ENCODE results near the gene LNP1. TPM values are rescaled to one million over a fixed set of nuclear protein-coding genes. Genes with fewer than 3 reads are reported as not detected.

LNP1 gene
- total and polyA plus RNA-seq, 9 of the 15 experiments (the other 6 are each of a cell fraction or from before 2014, with no cell fraction given), result 1.9 to 5.2 (median 4.5) TPM

- Histone ChIP-seq H3K4me3 (no peak overlapping the region), H2AFZ (ENCODE audit: low read depth, low read length) (no peak overlapping the region), H3K36me3 (ENCODE audit: control insufficient read depth, insufficient read depth, low read length) (no peaks in the 10 kb centered on the region), H3K27ac (ENCODE audit: extremely low read depth, low read depth, low read length) (no peak overlapping the region), H3K9me3 (replicated peaks; ENCODE audit: control insufficient read depth, insufficient read depth, low read depth, low read length) (no peaks in the 10 kb centered on the region), H3K9ac (ENCODE audit: insufficient read depth in 1 of 2, low read depth in 2 of 2, low read length in 2 of 2) (no peak overlapping the region), H3K79me2 (ENCODE audit: control insufficient read depth, insufficient read depth, low read length) (no peaks in the 10 kb centered on the region), H3K4me1 (replicated peaks in 1 of 2; ENCODE audit: control insufficient read depth in 2 of 2, insufficient read depth in 2 of 2, low read length in 2 of 2) (no peaks in the 10 kb centered on the region), H3K27me3 (ENCODE audit: control insufficient read depth in 2 of 2, insufficient read depth in 2 of 2, low read length in 2 of 2) (no peaks in the 10 kb centered on the region), H4K20me1 (replicated peaks; ENCODE audit: control insufficient read depth, insufficient read depth, low read length) (no peaks in the 10 kb centered on the region), H3K4me2 (ENCODE audit: insufficient read depth, low read length) (no peak overlapping the region), H3K9me1 (ENCODE audit: control insufficient read depth, insufficient read depth, low read length) (no peaks in the 10 kb centered on the region)
- BruUV-seq (replicated peaks), result no TSS peak
- intact Hi-C loops (cut with micrococcal nuclease) (loop anchor here (5.0 kb wide), 1 partner anchor 52 kb away; the partner anchor contains the start of genes LNP1 and TOMM70), in situ Hi-C loops (cut with MboI) (no loop called here)
- WGBS (ENCODE audit: insufficient coverage, low coverage, missing lambda C conversion rate), result 50% methylated on average over 4 of the region's 4 CpGs
- FAIRE-seq (no peak), DNase-seq (ENCODE audit: extremely low read depth in 1 of 4, low spot score in 3 of 4) (peak in 3 of 4 experiments; percentile 15 to 30 (median 17)), ATAC-seq (no peak)
- ChIA-PET POLR2A (no interaction called here), CTCF (ENCODE audit: low intra/inter-chr PET ratio) (no interaction called here)
- TF ChIP-seq RBM17 (IDR thresholded peaks at IDR 0.05; ENCODE audit: borderline replicate concordance, low read depth, low read length) (no peak), TAF7 (tag; IDR thresholded peaks at IDR 0.05) (no peak), CSDE1 (IDR thresholded peaks at IDR 0.05) (no peak), IRF9 (tag; IDR thresholded peaks at IDR 0.05) (no peak), FUS (optimal IDR thresholded peaks at IDR 0.05; ENCODE audit: low read depth, low read length) (no peak), ZNF134 (CRISPR knock-in tag; conservative IDR thresholded peaks at IDR 0.05) (peak; percentile 89), BHLHE40 (IDR thresholded peaks at IDR 0.05; ENCODE audit: low read length) (peak; percentile 43; the same call in 1 of the 2 replicates), ZNF644 (tag; IDR thresholded peaks at IDR 0.05; ENCODE audit: low read depth) (no peak), POLR2G (IDR thresholded peaks at IDR 0.05; ENCODE audit: low read depth, low read length) (no peak), NFE2 (IDR thresholded peaks at IDR 0.05; ENCODE audit: low read depth) (no peak), RNF2 (IDR thresholded peaks at IDR 0.05) (no peak), SNRNP70 (optimal IDR thresholded peaks at IDR 0.05; ENCODE audit: low read depth, low read length) (no peak), ZBED1 (IDR thresholded peaks at IDR 0.05) (no peak), NCOA2 (IDR thresholded peaks at IDR 0.05; ENCODE audit: partially characterized antibody in 2 of 2) (no peak), MECOM (CRISPR knock-in tag; IDR thresholded peaks at IDR 0.05) (no peak), BRF1 (IDR thresholded peaks at IDR 0.05; ENCODE audit: borderline replicate concordance, extremely low read depth, insufficient read length) (no peak), RAD21 (CRISPR knock-in tag; conservative IDR thresholded peaks at IDR 0.05 in 1 of 2, IDR thresholded peaks at IDR 0.05 in 1 of 2) (no peak), ZNF507 (tag; conservative IDR thresholded peaks at IDR 0.05) (no peak)
- TF ChIP-seq, protein P1, sequence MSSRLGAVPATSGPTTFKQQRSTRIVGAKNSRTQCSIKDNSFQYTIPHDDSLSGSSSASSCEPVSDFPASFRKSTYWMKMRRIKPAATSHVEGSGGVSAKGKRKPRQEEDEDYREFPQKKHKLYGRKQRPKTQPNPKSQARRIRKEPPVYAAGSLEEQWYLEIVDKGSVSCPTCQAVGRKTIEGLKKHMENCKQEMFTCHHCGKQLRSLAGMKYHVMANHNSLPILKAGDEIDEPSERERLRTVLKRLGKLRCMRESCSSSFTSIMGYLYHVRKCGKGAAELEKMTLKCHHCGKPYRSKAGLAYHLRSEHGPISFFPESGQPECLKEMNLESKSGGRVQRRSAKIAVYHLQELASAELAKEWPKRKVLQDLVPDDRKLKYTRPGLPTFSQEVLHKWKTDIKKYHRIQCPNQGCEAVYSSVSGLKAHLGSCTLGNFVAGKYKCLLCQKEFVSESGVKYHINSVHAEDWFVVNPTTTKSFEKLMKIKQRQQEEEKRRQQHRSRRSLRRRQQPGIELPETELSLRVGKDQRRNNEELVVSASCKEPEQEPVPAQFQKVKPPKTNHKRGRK (tag; IDR thresholded peaks at IDR 0.05), result no peak
Measured at GRCh38 chr3:100454677-100455076, 53.3 kb downstream of the LNP1 start.

Measured in K562 (cell line).